Myometrial cell (primary cell): ENCODE results near the gene BAIAP3. TPM values are rescaled to one million over a fixed set of nuclear protein-coding genes. Genes with fewer than 3 reads are reported as not detected.

ENCODE experiments used
- total RNA-seq: library from RNA; depleted of rRNA; stranded (reverse); fragments of >200 nt; gene quantifications from 2 replicates; pipeline ENCODE4 v1.2.3, GENCODE V29; 2015

The BAIAP3 gene, protein sequence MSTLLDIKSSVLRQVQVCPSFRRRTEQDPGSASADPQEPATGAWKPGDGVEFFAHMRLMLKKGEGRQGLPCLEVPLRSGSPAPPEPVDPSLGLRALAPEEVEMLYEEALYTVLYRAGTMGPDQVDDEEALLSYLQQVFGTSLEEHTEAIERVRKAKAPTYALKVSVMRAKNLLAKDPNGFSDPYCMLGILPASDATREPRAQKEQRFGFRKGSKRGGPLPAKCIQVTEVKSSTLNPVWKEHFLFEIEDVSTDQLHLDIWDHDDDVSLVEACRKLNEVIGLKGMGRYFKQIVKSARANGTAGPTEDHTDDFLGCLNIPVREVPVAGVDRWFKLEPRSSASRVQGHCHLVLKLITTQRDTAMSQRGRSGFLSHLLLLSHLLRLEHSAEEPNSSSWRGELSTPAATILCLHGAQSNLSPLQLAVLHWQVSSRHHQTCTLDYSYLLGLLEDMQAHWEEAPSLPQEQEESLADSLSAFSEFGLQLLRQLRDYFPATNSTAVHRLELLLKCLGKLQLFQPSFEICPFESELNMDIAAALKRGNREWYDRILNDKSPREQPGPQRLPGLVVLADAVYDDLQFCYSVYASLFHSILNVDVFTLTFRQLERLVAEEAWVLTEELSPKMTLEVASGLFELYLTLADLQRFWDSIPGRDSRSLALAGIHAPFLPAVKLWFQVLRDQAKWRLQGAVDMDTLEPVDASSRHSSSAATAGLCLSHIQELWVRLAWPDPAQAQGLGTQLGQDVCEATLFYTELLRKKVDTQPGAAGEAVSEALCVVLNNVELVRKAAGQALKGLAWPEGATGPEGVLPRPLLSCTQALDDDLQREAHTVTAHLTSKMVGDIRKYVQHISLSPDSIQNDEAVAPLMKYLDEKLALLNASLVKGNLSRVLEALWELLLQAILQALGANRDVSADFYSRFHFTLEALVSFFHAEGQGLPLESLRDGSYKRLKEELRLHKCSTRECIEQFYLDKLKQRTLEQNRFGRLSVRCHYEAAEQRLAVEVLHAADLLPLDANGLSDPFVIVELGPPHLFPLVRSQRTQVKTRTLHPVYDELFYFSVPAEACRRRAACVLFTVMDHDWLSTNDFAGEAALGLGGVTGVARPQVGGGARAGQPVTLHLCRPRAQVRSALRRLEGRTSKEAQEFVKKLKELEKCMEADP
- 0.53 and 1.4 TPM in 2 replicates for total RNA-seq

DNA sequence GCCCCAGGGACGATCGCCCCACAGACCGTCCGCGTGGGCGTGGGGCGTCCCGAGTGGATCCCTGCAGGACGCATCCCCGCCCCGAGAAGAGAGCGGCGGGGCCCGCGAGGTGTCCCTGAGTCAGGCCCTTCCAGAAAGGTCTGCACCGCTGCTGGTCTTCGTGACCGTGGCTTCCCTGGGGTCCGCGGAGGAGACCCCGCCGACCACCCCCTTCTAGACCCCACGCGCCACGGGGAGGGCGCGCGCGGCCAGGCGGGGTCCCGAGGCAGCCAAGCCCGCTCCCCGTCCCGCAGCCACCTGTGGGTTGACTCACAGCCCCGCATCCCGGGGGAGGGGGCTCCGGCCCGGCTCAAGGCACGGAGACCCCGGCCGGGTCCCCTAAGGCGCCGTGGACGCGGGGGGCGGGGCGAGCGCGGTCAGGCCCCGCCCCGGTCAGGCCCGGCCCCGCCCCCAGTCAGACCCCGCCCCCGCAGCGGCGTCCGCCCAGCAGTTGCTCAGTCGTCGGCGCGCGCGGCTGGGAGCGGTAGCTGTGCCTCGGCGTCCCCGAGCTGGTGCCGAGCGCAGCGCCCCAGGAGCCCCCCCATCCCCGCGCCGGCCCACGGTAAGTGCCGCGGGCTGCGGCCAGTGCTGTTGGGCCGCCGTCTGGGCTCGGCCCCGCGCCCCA is at the start of gene BAIAP3:
TSS of gene BAIAP3 (plus strand) at position 497 of the 664 bp plus-strand sequence. CDS start 4,905 bp downstream, outside the sequence.

DNA sequence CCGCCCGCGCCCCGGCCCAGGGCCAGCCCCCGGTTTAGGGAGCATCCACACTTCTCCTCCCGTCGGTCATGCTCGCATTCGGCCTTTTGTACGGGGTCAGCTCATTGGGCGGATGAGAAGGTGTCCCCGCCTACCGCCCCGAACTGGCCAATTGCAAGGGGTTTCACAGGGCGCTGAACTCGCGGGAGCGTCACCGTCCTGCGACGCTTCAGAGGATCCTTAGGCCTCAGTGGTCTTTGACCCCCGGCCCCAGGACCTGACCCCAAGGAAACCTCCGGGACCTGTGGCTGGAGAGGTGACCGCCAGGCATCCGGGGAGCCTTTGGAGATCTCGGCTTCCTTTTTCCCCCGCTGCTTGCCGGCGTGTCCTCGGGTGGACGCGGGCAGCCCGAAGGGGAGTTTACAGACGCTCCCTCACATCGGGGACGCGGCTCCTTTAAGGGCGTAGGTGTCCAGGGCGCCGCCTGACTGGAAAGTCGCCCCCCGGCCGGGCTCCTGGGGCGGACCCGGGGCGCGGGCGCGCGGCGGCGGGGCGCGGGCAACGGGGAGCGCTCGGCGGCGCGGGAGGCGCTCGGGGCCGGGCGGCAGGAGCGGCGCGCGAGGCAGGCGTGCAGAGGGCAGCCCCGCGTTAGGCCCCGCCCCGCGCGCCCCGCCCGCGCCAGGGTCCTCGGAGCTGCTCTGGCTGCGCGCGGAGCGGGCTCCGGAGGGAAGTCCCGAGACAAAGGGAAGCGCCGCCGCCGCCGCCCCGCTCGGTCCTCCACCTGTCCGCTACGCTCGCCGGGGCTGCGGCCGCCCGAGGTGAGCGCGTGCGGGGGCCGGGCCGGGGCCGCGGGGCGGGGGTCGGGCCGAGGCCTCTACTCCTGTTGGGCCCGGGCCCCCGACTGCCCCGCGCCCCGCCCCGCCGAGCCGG is 24.2 kb upstream of the BAIAP3 start, which contains the start of gene UBE2I:
TSS of gene UBE2I (plus strand) at position 660 of the 909 bp plus-strand sequence. CDS start 4,395 bp downstream, outside the sequence.

DNA sequence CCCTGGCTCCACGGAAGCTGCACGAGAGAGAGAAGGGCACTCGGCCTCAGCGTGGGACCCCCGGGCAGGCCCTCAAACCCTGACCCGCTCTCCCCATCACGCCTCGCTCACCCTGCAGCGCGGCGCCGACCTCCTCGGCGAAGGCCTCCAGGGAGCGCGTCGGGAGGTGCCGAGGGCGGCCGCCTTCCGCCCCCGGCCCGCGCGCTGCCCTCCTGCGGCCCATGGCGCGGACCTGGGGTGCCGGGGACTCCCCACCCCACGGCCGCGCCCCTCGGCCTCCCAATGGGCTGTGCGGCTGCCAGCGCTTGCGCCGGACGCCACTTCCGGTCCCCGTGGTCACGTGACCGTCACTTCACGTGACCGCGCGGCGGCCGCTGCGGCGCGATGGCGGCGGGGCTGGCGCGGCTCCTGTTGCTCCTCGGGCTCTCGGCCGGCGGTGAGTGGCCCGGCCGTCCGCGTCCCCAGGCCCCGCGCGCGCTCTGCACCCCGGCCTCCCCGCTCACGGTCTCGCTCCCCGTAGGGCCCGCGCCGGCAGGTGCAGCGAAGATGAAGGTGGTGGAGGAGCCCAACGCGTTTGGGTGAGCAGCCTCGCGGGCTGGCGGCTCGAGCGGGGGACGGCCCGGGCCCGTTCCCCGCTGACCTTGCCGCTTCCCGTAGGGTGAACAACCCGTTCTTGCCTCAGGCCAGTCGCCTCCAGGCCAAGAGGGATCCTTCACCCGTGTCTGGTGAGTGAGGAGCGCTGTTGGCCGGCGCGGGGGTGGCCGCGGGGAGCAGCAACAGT is 18.3 kb downstream of the BAIAP3 start, which contains the start of the genes GNPTG and TSR3:
TSS of gene GNPTG (plus strand) at position 350 of the 781 bp plus-strand sequence. CDS start at position 385, 35 bp downstream.
TSS of gene TSR3 (minus strand) at position 297 of the 781 bp plus-strand sequence. CDS start at position 223, 74 bp downstream.

Other genes starting within 250 kb of the BAIAP3 start
- not detected in 2 replicates for gene C1QTNF8, start 237.4 kb upstream of the BAIAP3 start, total RNA-seq
- gene CACNA1H, start 180.5 kb upstream of the BAIAP3 start, total RNA-seq: 8.7 and 9.2 TPM in 2 replicates
- not detected in 2 replicates for gene TPSG1, start 108.4 kb upstream of the BAIAP3 start, total RNA-seq
- not detected in 2 replicates for gene TPSB2, start 103.5 kb upstream of the BAIAP3 start, total RNA-seq
- gene TPSAB1, start 92.9 kb upstream of the BAIAP3 start, total RNA-seq: not detected in 2 replicates
- not detected in 2 replicates for gene TPSD1, start 77.6 kb upstream of the BAIAP3 start, total RNA-seq
- gene UBE2I, start 24.0 kb upstream of the BAIAP3 start, total RNA-seq: 69.6 and 90.8 TPM in 2 replicates
- 111 and 113 TPM in 2 replicates for gene TSR3, start 18.2 kb downstream of the BAIAP3 start, total RNA-seq
- gene GNPTG, start 18.3 kb downstream of the BAIAP3 start, total RNA-seq: 34.7 and 62.6 TPM in 2 replicates
- gene UNKL, start 81.1 kb downstream of the BAIAP3 start, total RNA-seq: 5.8 and 10.4 TPM in 2 replicates
- 15.0 and 26.4 TPM in 2 replicates for gene UQCC4, start 87.1 kb downstream of the BAIAP3 start, total RNA-seq
- gene PERCC1, start 97.4 kb downstream of the BAIAP3 start, total RNA-seq: not detected in 2 replicates
- not detected in 2 replicates for gene CCDC154, start 110.9 kb downstream of the BAIAP3 start, total RNA-seq
- 41.6 and 50.5 TPM in 2 replicates for gene CLCN7, start 141.4 kb downstream of the BAIAP3 start, total RNA-seq
- gene PTX4, start 155.3 kb downstream of the BAIAP3 start, total RNA-seq: 0.58 TPM in 1 of 2 replicates, not detected in the other
- gene TELO2, start 159.7 kb downstream of the BAIAP3 start, total RNA-seq: 11.5 and 12.7 TPM in 2 replicates
- 28.5 and 39.8 TPM in 2 replicates for gene TMEM204, start 200.0 kb downstream of the BAIAP3 start, total RNA-seq